ENCODE data around the gene PTPN23. TPM values are rescaled to one million over a fixed set of nuclear protein-coding genes. Genes with fewer than 3 reads are reported as not detected.

The PTPN23 gene
- total and polyA plus RNA-seq, 2 donors from 2014 or later = 12.6 to 48.5 TPM

GRCh38 chr3:47343471-47343971, 37.3 kb upstream of the PTPN23 start:
- DNase-seq (no peak), FAIRE-seq (no peak)
- Histone ChIP-seq H3K36me3 (ENCODE audit: control insufficient read depth in 2 of 3, insufficient read depth in 3 of 3, low read length in 3 of 3) (peaks cover 0 to 23% (median 18%) of the 10 kb centered on the region in 3 donors), H3K9ac (ENCODE audit: low read length in 3 of 3) (no peak overlapping the region), H3K27me3 (ENCODE audit: control insufficient read depth, insufficient read depth, low read length) (no peaks in the 10 kb centered on the region), H3K4me1 (ENCODE audit: control insufficient read depth in 2 of 3, insufficient read depth in 2 of 3, low read depth in 1 of 3, low read length in 3 of 3) (no peaks in the 10 kb centered on the region), H3K4me3 (ENCODE audit: low read length in 3 of 3) (no peak overlapping the region), H3K27ac (ENCODE audit: low read depth in 2 of 2, low read length in 2 of 2) (no peak overlapping the region), H3K9me3 (ENCODE audit: control insufficient read depth in 2 of 3, insufficient read depth in 1 of 3, low read length in 3 of 3) (no peaks in the 10 kb centered on the region)
- intact Hi-C loops (cut with DNase I) = no loop called here
- TF ChIP-seq CTCF (IDR thresholded peaks at IDR 0.05; ENCODE audit: borderline replicate concordance, extremely low read depth, insufficient read depth) = no peak

GRCh38 chr3:47344971-47345370, 35.9 kb upstream of the PTPN23 start:
- DNase-seq (no peak), FAIRE-seq (no peak)
- Histone ChIP-seq H3K36me3 (ENCODE audit: control insufficient read depth in 2 of 3, insufficient read depth in 3 of 3, low read length in 3 of 3) (peaks cover 0 to 20% (median 13%) of the 10 kb centered on the region in 3 donors), H3K27me3 (ENCODE audit: control insufficient read depth, insufficient read depth, low read length) (no peaks in the 10 kb centered on the region), H3K27ac (ENCODE audit: low read depth in 2 of 2, low read length in 2 of 2) (no peak overlapping the region), H3K9me3 (ENCODE audit: control insufficient read depth in 2 of 3, insufficient read depth in 1 of 3, low read length in 3 of 3) (no peaks in the 10 kb centered on the region), H3K4me1 (ENCODE audit: control insufficient read depth in 2 of 3, insufficient read depth in 2 of 3, low read depth in 1 of 3, low read length in 3 of 3) (no peaks in the 10 kb centered on the region), H3K4me3 (ENCODE audit: low read length in 3 of 3) (no peak overlapping the region), H3K9ac (ENCODE audit: low read length in 3 of 3) (no peak overlapping the region)
- intact Hi-C loops (cut with DNase I) = no loop called here
- no peak for TF ChIP-seq CTCF (IDR thresholded peaks at IDR 0.05; ENCODE audit: borderline replicate concordance, extremely low read depth, insufficient read depth)

GRCh38 chr3:47347217-47347801, 33.5 kb upstream of the PTPN23 start:
- H3K9ac ChIP-seq (ENCODE audit: low read length in 3 of 3) = no peak overlapping the region
- no peaks in the 10 kb centered on the region for H3K27me3 ChIP-seq (ENCODE audit: control insufficient read depth, insufficient read depth, low read length)
- intact Hi-C loops (cut with DNase I) = no loop called here
- H3K4me1 ChIP-seq (ENCODE audit: control insufficient read depth in 2 of 3, insufficient read depth in 2 of 3, low read depth in 1 of 3, low read length in 3 of 3) = no peaks in the 10 kb centered on the region
- TF ChIP-seq CTCF (IDR thresholded peaks at IDR 0.05; ENCODE audit: borderline replicate concordance, extremely low read depth, insufficient read depth) = no peak
- no peak overlapping the region for H3K27ac ChIP-seq (ENCODE audit: low read depth in 2 of 2, low read length in 2 of 2)
- peaks cover 0 to 13% (median 11%) of the 10 kb centered on the region in 3 donors for H3K36me3 ChIP-seq (ENCODE audit: control insufficient read depth in 2 of 3, insufficient read depth in 3 of 3, low read length in 3 of 3)
- H3K4me3 ChIP-seq (ENCODE audit: low read length in 3 of 3) = no peak overlapping the region
- no peaks in the 10 kb centered on the region for H3K9me3 ChIP-seq (ENCODE audit: control insufficient read depth in 2 of 3, insufficient read depth in 1 of 3, low read length in 3 of 3)
- FAIRE-seq (no peak), DNase-seq (peak in 1 of 5 donors; percentile 28)
